Vagina (tissue), 2 donors: ENCODE results near the gene UNC80.

Source experiments
- POLR2A ChIP-seq, 2 donors: fragments of 450-650 bp; IDR thresholded peaks; one replicate each; pipeline ENCODE4 v1.6.1; 2017; ENCODE audit warnings: antibody characterized with exemption in 2 of 2, mild to moderate bottlenecking in 2 of 2, moderate library complexity in 2 of 2
- TF ChIP-seq, protein P1 (sequence below), 3 experiments: fragments of 450-650 bp in 2 of 3; fragments of 200-600 bp in 1 of 3; sonication (generic) in 1 of 3; IDR thresholded peaks; one replicate each; pipeline ENCODE4 v1.5.1; 2017 to 2019; ENCODE audit warnings: antibody characterized with exemption in 3 of 3, mild to moderate bottlenecking in 2 of 3, moderate library complexity in 2 of 3

DNA sequence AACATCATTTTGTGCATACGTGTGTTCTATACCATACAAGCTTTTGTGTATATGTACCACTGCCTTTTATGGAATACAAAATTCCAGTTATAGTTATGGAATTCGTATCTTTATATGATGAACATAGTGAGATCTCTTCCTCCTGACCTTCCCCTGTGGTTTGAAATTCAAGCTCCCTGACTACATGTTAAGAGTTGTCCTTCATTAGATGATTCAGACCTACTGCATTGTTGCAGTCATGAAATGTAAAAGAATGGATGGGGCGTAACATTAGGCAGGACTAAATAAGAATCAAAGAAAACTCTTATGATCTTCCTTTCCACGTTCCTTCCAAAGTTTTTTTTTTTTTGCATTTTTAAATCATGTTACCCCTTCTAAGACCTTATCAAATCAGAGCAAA lies 107.1 kb downstream of the UNC80 start:
- TF ChIP-seq, protein P1, sequence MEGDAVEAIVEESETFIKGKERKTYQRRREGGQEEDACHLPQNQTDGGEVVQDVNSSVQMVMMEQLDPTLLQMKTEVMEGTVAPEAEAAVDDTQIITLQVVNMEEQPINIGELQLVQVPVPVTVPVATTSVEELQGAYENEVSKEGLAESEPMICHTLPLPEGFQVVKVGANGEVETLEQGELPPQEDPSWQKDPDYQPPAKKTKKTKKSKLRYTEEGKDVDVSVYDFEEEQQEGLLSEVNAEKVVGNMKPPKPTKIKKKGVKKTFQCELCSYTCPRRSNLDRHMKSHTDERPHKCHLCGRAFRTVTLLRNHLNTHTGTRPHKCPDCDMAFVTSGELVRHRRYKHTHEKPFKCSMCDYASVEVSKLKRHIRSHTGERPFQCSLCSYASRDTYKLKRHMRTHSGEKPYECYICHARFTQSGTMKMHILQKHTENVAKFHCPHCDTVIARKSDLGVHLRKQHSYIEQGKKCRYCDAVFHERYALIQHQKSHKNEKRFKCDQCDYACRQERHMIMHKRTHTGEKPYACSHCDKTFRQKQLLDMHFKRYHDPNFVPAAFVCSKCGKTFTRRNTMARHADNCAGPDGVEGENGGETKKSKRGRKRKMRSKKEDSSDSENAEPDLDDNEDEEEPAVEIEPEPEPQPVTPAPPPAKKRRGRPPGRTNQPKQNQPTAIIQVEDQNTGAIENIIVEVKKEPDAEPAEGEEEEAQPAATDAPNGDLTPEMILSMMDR (IDR thresholded peaks at IDR 0.05): no peak
- TF ChIP-seq POLR2A (IDR thresholded peaks at IDR 0.05): no peak
